ENCODE measurements around the gene FBXL17. TPM values are rescaled to one million over a fixed set of nuclear protein-coding genes. Genes with fewer than 3 reads are reported as not detected.

FBXL17 gene
- 3.7 and 6.2 TPM in 2 replicates for total RNA-seq

DNA sequence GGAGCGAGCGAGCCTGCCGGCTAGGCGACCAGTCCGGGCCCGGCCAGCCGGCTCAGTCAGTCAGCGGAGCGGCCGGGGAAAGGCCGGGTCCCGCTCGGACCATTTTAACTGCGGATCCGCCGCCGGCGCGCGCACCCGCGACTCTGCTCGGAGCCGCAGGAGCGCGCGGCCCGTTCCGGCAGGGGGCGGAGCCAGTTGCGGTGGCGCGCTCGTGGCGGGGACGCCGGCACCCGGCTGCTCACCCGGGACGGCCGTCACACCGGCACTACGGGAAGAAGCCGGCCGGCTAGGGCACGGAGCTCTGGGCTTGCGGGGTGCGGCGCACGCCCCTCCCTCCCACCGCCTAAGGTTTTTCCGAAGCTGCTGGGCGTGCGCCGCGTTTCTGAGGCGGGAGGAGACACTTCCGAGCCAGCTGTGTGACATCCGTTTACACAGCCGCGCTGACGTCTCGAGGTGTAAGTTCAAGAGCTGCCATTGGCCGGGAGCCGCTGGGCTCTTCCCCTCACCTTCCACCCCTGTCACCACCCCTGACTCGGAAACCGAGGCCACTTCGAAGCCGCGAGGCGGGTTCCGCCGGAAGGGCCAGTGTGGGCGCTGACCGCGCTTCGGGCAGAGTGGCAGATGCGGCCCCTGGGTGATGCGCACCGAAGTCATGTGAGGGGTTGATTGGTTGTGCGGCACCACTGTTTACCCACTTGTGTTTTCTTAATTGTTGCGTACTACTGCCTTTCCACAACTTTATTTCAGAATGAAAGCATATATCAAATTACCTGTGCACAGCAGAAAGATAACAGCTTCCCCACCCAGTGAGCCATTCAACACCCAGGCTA lies at the start of gene FBXL17:
Gene FBXL17 (minus strand): TSS at position 145 of the 830 bp plus-strand sequence.

